HepG2 (cell line): ENCODE results near the gene LDLR. TPM values are rescaled to one million over a fixed set of nuclear protein-coding genes. Genes with fewer than 3 reads are reported as not detected.
A peak's percentile ranks its signal among the peaks of the same experiment; 100 is the strongest.

Source experiments
- CBFB ChIP-seq: sonication (generic); formaldehyde crosslinking; IDR thresholded peaks from 2 replicates; pipeline ENCODE4 v1.4.0; 2020; ENCODE audit warnings: missing genetic modification reagents
- ELF3 ChIP-seq: IDR thresholded peaks from 2 replicates; pipeline ENCODE4 v1.6.1; 2016; ENCODE audit warnings: missing genetic modification reagents, missing compliant biosample characterization
- FOSL2 ChIP-seq: sonication (generic); formaldehyde crosslinking; IDR thresholded peaks from 2 replicates; pipeline ENCODE4 v1.4.0; 2020; ENCODE audit warnings: missing genetic modification reagents
- GPN1 ChIP-seq: sonication (generic); formaldehyde crosslinking; IDR thresholded peaks from 2 replicates; pipeline ENCODE4 v1.5.1; 2020; ENCODE audit warnings: missing genetic modification reagents, borderline replicate concordance
- NCOR1 ChIP-seq: fragments of 200-600 bp; sonication (generic); IDR thresholded peaks from 2 replicates; pipeline ENCODE4 v1.7.0; 2017; ENCODE audit warnings: antibody characterized with exemption, low read length, borderline replicate concordance
- NR2C2 ChIP-seq: sonication (generic); formaldehyde crosslinking; IDR thresholded peaks from 2 replicates; pipeline ENCODE4 v1.4.0; 2020; ENCODE audit warnings: missing genetic modification reagents, mild to moderate bottlenecking, moderate library complexity, borderline replicate concordance
- NRL ChIP-seq: sonication (generic); formaldehyde crosslinking; IDR thresholded peaks from 2 replicates; pipeline ENCODE4 v1.5.0; 2020; ENCODE audit warnings: missing genetic modification reagents, mild to moderate bottlenecking, moderate library complexity, borderline replicate concordance
- ZNF30 ChIP-seq: sonication (generic); formaldehyde crosslinking; IDR thresholded peaks from 2 replicates; pipeline ENCODE4 v1.5.0; 2020; ENCODE audit warnings: mild to moderate bottlenecking, missing genetic modification reagents
- polyA plus RNA-seq, 8 experiments: library from polyadenylated mRNA; depleted of rRNA in 3 of 8; stranded (reverse) in 7 of 8; unstranded in 1 of 8; fragments of >200 nt; fragmentation: Illumina TruSeq in 4 of 8; extraction: Trizol in 4 of 8; gene quantifications; 2 replicates each; pipeline versions ENCODE4 v1.2.1 to v1.2.3, GENCODE V29; 2011 to 2016; ENCODE audit warnings: low read depth in 4 of 8, missing spikeins in 1 of 8, mixed read lengths in 1 of 8; ENCODE audit not compliant: insufficient read depth in 1 of 8
- total RNA-seq, 5 experiments: library from RNA; depleted of rRNA; stranded (reverse); fragments of >200 nt; fragmentation: Illumina TruSeq; extraction: Trizol; gene quantifications; 2 replicates each; pipeline ENCODE4 v1.2.3, GENCODE V29; 2016; ENCODE audit warnings: low read depth in 1 of 5
- TF ChIP-seq, protein P1 (sequence below): sonication (generic); formaldehyde crosslinking; IDR thresholded peaks from 2 replicates; pipeline ENCODE4 v1.4.0; 2020; ENCODE audit warnings: missing genetic modification reagents
- TF ChIP-seq, protein P2 (sequence below): sonication (generic); formaldehyde crosslinking; IDR thresholded peaks from 2 replicates; pipeline ENCODE4 v1.8.0; 2023; ENCODE audit warnings: mild to moderate bottlenecking, missing genetic modification reagents

The LDLR gene
- total and polyA plus RNA-seq, 2 of the 13 experiments (the other 11 are each of a cell fraction or from before 2014, with no cell fraction given) = 51.6 to 92.5 TPM

DNA sequence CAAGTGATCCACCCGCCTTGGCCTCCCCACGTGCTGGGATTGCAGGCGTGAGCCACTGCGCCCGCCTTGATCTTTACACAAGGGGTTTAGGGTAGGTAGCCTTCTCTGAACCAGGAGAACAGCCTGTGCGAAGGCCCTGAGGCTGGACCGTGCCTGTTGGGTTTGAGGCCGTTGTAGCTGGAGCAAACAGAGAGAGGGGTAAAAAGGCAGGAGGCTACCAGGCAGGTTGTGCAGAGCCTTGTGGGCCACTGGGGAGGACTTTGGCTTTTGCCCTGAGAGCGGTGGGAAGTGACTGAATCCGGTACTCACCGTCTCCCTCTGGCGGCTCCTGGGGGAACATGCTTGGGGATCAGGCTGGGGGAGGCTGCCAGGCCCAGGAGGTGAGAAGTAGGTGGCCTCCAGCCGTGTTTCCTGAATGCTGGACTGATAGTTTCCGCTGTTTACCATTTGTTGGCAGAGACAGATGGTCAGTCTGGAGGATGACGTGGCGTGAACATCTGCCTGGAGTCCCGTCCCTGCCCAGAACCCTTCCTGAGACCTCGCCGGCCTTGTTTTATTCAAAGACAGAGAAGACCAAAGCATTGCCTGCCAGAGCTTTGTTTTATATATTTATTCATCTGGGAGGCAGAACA lies 41.7 kb downstream of the LDLR start (continued):
- TF ChIP-seq, protein P1, sequence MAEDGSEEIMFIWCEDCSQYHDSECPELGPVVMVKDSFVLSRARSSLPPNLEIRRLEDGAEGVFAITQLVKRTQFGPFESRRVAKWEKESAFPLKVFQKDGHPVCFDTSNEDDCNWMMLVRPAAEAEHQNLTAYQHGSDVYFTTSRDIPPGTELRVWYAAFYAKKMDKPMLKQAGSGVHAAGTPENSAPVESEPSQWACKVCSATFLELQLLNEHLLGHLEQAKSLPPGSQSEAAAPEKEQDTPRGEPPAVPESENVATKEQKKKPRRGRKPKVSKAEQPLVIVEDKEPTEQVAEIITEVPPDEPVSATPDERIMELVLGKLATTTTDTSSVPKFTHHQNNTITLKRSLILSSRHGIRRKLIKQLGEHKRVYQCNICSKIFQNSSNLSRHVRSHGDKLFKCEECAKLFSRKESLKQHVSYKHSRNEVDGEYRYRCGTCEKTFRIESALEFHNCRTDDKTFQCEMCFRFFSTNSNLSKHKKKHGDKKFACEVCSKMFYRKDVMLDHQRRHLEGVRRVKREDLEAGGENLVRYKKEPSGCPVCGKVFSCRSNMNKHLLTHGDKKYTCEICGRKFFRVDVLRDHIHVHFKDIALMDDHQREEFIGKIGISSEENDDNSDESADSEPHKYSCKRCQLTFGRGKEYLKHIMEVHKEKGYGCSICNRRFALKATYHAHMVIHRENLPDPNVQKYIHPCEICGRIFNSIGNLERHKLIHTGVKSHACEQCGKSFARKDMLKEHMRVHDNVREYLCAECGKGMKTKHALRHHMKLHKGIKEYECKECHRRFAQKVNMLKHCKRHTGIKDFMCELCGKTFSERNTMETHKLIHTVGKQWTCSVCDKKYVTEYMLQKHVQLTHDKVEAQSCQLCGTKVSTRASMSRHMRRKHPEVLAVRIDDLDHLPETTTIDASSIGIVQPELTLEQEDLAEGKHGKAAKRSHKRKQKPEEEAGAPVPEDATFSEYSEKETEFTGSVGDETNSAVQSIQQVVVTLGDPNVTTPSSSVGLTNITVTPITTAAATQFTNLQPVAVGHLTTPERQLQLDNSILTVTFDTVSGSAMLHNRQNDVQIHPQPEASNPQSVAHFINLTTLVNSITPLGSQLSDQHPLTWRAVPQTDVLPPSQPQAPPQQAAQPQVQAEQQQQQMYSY (CRISPR knock-in tag) = no peak
- TF ChIP-seq, protein P2, sequence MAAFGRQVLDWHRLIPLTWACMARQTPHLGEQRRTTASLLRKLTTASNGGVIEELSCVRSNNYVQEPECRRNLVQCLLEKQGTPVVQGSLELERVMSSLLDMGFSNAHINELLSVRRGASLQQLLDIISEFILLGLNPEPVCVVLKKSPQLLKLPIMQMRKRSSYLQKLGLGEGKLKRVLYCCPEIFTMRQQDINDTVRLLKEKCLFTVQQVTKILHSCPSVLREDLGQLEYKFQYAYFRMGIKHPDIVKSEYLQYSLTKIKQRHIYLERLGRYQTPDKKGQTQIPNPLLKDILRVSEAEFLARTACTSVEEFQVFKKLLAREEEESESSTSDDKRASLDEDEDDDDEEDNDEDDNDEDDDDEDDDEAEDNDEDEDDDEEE (CRISPR knock-in tag) = no peak
- TF ChIP-seq ZNF30 = no peak
- TF ChIP-seq FOSL2 (CRISPR knock-in tag) = peak; percentile 32; the same call in 1 of the 2 replicates
- peak; percentile 31; the same call in 1 of the 2 replicates for TF ChIP-seq NCOR1
- TF ChIP-seq NRL (CRISPR knock-in tag) = peak; percentile 68
- peak; percentile 31; the same call in 1 of the 2 replicates for TF ChIP-seq NR2C2 (CRISPR knock-in tag)
- TF ChIP-seq CBFB = 0 out of 2 replicates have a peak, but pooled peaks have one; percentile 18
- peak; percentile 45; the same call in 1 of the 2 replicates for TF ChIP-seq ELF3 (CRISPR knock-in tag)
- no peak for TF ChIP-seq GPN1 (CRISPR knock-in tag)
